Measurements from ENCODE around the gene IFT27.
"Not testable (repeated sequence)": the region's sequence is repeated elsewhere in the genome, so short reads cannot be mapped to it uniquely, and the experiment has no call there.

The IFT27 gene

DNA sequence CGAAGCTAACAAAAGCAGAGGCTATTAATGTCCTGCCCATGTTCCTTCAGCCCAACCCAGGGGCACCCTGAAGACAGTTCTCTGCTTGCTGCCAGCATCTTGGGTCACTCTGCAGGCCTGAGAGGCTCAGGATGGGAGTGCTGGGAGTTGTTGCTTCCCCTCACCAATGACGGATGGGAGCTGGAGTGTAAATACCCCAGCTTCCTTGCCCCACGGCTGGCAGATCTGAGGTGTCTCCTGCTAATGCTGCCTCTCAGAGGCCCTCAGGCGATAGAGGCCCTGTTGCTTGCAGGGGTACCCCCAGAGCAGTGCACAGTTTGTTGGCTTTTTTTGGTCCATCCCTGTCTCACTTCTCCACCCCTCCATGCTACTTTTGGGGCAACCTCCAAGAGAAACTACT lies 32.9 kb downstream of the IFT27 start:
- DNase-seq = no peak

DNA sequence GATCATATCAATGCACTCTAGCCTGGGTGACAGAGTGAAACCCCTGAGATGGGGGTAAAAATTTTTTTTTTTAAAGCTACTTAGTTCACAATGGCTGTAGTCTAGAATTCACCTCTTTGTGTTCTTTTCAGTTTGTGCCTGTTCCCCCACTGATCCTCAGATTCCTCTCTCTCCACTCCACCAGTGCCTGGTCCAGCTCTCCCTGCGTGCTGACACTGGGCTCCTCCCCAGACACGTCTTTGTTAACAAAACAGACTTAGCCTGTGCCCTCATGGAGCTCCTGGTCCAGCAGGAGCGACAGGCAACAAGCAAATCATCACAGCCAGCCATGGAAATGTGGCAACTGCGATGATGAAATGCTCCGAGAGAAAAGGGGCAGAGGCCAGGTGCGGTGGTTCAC lies 34.0 kb downstream of the IFT27 start:
- DNase-seq = no peak

DNA sequence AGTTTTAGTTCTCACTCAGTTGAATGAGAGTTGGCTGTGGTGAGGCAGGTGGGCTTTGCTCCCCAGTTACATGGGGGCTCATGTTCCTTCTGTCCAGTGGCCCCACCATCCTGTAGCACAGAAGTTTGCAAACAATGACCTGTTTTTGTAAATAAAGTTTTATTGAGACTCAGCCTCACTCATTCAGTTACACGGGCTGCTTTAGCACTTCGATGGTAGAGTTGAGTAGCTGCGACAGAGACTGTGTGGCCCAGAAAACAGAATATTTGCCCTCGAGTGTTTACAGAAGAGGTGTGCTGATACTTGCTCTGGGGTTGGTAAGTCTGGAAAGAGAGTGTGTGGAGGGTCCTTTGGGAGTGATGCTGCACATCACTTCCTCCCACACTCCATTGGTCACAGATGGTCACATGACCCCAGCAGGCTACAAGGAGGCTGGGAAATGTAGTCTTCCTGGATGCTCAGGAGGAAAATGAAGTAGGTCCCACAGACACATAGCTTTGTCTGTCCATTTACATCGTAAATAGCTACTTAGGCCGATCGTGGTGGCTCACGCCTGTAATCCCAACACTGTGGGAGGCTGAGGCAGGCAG lies 34.6 kb downstream of the IFT27 start:
- peak; percentile 9 for DNase-seq

DNA sequence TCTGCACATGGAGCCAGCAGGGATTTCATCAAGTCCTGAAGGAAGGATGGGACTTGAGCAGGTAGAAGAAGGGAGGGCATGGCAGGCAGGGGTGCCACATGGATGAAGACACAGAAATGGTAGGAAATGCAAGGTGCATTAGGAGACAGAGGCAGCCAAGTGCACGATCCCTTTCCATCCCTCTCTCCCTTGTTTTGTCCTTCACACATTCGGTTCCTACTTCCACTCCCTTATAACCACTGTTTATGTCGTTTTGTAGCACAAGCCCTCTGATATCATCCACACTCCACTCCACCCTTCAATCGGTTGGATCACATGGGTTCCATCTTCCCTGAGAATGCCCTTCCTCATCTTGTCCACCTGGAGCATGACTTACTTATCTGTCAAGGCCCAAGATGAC lies 35.2 kb downstream of the IFT27 start:
- no peak for DNase-seq

DNA sequence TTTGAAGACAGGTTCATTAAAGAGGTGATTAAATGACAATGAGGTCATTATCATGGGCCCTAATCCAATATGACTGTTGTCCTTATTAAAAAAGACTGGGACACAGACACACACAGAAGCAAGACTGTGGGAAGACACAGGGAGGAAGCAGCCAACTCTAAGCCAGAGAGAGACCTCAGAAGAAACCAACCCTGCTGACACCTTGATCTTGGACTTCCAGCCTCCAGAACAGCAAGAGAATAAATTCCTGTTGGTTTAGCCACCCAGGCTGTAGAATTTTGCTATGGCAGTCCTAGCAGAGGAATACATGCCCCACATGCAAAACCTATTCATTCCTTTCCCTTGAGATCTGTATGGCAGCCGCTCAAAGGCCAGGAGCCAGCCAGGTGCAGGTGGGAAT lies 36.7 kb downstream of the IFT27 start:
- DNase-seq = no peak

DNA sequence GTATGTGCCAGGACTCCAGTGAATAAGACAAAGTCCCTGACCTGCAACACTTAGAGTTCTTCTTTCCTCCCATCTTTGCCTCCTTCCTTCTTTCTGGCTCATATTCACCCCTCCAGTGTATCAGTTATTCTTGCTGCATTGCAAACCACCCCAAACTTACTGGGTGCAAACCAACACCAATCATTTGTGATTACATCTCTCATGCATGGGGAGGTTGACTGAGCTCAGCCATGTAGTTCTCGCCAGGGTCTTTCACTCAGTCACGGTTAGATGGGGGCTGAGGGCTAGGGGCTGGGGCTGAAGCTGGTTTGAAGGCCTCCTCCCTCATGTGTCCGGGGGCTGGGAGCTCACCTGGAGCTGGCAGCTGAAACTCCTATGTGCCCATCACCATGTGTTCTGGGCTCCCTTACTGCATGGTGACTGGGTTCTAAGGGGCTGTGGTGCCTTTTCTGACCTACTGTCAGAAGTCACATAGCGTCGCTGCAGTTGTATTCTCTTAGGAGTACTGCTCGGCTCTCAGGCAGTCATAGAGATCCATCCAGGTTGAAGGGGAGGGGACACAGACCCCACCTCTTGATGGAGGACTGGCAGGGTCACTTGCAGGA lies 37.4 kb downstream of the IFT27 start:
- no peak for DNase-seq

DNA sequence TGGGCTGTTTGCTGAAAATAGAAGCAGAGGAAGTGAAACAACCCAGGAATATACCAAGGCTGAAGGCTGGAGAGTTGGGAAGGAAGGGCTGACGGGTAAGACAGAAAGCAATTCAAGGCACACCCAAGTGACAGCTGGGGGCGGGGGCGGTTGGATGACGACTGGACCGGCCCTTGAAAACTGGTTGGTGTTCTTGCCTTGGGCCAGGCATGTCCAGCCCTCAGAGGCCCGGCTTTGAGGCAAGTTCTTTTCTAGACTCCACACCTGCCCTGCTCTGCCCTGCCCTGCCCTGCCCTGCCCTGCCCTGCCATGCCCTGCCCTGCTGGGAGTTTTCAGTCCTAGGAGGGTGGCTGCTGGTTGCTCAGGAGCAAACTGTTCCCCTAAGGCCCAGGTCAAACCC lies 38.1 kb downstream of the IFT27 start:
- DNase-seq = peak; percentile 94

DNA sequence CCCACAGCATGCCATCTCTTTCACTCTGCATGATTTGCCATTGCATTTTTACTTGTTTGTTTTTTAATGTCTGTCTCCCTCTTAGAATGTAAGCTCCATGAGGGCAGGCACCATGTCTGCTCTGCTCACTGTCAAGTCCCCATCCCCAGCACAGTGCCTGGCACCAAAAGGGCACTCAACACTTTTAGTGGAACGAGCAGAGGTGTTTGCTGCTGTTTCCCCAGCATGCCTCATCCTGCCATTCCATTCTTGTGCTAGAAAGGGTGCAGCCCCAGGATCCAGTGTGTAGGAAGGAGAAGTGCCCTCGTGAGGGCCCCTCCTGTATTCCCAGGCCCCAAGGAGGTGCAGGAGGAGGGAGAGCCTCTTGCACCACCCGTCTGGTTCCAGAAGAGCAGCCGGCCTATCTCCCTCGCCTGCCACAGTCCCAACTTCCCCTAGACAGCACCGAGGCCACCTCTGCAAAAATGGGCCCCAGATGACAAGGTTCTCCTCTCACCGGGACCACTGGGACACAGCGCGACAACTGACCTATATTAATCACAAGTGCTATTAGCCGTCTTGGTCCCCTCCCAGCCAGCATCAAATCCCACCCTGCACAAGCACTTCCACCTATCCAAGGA lies 39.1 kb downstream of the IFT27 start:
- peak; percentile 75 for DNase-seq

DNA sequence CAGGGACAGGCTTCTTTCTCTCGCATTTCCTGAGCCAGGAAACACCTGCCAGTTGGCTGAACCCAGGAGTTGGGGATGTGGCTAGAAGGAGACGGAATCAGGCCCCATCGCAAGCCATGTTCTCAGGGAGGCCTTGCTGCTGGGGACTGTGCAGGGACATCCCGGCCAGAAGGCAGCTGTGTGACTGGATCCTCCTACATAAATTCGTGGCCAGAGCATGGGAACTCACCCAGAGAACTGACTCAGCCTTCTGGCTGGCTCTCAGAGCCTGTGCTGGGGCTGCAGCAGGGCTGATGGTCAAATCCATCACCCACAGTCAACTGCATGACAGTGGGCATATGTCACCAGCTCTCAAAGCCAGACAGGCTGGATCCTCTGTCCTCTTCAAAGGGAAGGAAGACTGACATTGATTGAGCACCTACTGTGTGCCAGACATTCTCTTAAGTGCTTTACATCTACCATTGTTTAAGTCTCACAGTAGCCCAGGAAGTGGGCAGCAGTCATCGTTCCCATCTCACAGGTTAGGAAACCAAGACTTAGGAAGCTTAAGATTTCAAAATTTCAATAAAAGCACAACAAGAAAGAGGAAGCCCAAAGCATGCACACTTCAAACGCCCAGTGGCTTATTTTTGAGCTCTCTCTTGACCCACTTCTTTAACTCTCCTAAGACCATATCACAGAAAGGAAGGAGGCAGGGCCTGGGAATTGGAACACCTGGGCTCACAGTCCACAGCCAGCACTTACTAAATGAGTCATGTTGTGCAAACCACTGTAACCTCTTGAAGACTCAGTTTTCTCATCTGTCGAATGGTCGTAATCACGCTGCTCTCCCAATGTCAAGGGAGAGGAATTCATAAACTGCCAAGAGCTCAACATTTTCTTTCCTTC lies 41.5 kb downstream of the IFT27 start:
- DNase-seq = peak; percentile 95

DNA sequence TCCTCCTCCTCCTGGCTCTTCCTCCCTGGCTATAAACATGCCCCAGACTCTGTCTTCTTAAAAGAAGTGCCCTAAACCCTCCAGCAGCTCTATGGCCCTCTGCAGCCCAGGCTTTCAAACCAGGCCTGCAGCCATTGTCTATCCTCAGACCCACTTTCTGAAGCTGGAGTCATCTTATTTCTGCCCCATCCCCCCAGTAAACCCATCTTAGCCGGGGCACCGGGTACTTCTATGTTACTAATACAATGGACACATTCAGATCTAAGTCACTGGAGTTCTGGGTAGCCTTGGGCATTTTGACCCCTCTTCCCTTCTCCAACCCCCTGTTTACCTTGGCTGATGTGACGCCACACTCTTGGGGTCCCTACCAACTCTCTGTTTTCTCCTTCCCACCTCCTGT lies 42.6 kb downstream of the IFT27 start:
- DNase-seq = no peak

DNA sequence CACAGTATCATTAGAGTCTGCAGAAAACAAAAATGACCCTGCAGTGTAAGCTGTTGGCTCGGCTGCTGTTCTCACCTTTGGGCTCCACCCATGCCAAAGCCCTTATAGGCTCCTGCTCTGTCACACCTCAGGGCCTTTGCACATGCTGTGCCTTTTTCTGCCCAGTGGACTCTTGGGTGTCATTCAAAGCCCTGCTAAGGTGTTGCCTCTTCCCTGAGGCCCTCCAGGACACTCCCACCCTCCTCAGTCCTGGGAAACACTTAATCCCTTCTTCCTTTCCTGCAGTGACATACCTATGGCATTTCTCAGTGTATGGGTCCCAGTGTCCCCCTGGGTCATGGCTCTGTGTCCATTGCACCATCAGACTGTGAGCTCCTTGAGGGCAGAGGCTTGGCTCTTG lies 43.3 kb downstream of the IFT27 start:
- no peak for DNase-seq

DNA sequence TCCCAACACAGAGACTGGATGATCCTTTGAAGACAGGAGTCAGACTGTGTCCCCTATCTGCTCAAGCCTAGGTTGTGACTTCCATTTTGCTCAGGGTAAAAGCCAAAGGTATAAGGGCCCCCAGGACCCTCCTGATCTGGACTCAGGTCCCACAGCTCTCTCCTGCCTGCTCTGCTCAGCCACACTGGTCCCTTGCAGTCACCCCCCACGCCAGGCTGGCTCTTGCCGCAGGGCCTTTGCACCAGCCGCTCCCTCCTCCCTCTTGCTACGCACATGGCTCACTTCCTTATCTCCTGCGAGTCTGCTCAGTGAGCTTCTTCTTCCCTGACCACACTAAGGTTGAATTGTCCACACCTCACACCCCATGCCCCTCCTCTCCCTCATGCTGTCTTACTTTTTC lies 44.0 kb downstream of the IFT27 start:
- DNase-seq = peak; percentile 43

DNA sequence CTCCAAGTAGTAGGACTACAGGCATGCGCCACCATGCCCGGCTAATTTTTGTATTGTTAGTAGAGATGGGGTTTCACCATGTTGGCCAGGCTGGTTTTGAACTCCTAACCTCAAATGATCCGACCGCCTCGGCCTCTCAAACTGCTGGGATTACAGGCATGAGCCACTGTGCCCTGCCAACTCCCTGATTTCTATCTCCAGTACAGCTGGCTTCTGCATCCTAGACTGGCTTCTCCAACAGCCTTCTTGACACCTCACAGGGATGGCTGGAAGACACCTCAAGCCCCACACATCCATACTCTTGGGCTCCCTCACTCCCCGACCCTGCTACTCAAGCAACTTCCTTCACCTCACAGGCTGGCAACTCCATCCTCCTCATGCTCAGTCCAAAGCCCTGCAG lies 44.6 kb downstream of the IFT27 start:
- not testable (repeated sequence) for DNase-seq

DNA sequence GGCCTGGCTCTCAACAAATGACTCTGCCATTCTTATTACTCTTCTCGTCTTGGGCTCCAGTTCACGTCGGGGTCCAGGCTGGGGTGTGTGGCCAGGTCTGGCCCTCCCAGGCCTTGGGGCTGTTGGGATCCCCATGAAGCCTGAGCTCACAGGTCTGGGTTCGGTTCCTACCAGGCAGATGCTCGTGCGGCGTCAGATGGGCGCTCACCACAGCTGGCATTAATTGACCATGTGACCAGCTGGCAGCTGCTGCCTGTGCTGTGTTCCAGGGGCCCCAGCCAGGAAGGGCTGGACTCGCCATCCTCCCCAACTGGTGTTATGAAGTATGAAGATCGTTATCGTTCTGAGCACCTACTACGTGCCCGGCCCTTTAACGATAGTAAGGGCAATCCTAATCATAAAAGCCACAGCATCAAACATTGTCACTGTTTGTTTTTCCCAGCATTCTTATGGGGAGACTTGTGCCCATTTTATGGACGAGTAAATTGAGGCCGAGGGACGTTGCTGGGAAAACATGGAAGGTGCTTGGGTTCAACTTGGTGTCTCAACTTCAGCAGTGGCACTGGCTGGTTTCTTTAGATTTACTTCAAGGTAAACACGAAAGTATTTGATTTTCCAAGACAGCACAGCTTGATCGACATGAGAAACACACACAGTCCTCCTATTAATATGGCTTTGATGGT lies 45.6 kb downstream of the IFT27 start:
- no peak for DNase-seq

DNA sequence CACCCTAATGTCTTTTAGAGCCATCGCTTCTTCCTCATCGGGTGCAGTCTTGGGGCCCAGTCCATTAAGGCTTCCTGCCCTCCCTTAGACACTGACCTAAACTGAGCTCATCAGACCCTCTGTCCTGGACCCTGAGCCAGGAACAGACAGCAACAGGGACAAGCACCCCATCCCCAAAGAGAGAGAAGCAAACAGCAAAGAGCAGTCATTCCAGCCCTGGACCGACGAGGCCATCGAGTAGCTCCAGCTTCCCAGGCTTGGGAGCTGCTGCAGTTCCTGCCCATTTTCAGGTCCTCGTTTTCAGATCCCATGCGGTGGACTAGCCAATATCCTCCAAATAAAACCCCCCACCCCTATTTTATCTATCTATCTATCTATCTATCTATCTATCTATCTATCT lies 46.6 kb downstream of the IFT27 start:
- DNase-seq = no peak

DNA sequence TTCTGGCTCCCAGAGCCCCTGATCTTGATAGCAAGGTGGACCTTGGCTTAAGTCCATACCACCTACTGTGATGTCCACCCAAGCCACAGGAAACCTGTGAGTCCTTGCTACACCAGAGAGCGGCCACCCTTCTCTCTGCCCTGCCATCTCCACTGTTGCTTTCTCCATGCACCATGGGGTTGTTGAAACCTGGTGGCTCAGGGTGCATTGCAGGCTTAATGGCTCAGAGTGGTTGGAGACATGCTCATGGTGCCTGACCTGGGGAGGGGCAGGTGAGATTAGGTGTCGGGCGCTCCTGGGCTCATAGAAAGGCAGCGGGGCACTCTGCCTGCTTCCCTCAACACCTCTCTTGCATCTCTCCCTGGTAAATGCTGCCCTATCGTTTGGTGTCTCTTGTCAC lies 47.4 kb downstream of the IFT27 start:
- DNase-seq = no peak

DNA sequence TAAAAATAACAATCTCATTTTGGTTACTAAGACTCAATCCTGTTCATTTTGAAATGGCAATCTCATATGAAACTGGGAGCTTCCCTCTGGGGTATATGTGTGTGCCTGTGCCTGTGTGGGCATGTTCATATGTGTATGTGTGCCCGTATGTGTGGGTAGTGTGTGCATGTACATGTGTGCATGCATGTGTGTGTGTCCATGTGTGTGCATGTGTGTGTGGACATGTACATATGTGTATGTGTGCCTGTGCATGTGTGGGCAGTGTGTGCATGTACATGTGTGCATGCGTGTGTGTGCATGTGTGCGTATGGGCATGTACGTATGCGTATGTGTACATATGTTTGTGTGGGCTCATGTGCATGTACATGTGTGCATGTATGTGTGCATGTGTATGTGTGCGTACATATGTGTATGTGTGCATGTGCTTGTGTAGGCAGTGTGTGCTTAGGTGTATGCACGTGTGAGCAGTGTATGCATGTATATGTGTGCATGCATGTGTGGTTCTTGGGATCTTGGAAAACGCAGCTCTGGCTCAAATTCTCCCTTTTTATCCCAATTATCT lies 47.9 kb downstream of the IFT27 start:
- DNase-seq = no peak

DNA sequence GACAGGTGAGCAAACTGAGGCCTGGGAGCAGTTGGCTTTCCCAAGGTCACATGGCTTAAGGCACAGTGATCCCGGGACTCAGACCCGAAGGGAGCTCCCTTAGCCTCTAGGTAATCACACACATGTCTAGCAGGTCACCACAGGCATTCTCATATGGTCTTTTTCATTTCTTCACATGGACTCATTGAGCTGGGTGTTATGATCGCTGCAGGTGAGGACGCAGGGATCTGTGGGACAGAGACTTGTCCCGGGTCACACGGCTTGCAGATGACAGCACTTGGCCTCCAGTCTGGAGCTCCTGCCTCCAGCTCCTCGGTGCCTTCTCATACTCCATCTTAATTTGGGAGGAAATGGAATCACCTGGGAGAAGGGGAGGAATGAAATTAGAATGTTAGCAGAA lies 48.8 kb downstream of the IFT27 start:
- no peak for DNase-seq

DNA sequence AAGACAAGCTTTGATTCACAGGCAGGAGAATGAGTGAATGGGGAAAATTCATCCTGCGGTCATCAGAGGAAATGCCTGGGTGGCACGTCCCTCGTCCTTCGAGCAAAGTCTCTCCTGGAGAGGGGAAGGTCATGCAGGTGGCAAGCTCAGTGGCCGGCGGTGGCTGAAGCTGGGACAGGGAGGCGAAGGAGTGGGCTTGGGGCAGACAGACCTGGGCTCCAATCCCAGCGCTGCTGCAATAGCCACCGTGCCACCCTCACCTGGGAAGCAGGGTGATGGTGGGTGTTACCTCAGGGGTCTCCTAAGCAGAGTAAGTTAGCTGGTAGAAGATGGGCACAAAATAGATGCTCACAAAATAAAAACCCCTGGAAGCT lies 49.9 kb downstream of the IFT27 start:
- DNase-seq = no peak

DNA sequence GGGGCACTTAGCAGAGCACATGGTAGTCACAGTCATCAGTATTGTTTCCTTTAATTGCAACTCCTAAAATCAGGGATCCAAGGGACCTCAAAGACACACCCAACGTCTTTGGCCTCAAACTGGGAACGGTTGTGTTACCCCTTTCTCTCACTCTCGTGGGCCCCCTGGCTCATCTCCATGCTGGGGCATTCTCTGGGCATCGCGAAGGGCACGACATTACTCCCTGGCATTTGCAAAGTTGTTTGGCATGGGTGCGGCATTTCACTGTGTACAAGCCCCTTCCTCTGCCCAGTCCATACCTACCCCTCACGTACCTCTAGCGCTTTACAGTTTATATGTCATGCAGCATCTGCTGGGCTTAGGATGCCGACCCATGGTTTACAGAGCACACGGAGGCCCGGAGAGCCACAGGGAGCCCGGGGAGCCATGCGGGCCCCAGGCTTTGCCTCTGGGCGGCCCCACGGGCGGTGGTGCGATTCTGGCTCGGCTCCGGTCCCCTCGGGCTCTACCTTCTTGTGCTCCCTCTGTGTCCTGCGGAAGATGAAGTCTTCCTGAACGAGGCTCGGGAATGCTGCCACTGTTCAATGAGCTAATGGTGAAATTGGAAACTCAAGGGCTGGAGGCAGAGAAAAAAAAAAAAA lies 50.4 kb downstream of the IFT27 start:
- no peak for DNase-seq

DNA sequence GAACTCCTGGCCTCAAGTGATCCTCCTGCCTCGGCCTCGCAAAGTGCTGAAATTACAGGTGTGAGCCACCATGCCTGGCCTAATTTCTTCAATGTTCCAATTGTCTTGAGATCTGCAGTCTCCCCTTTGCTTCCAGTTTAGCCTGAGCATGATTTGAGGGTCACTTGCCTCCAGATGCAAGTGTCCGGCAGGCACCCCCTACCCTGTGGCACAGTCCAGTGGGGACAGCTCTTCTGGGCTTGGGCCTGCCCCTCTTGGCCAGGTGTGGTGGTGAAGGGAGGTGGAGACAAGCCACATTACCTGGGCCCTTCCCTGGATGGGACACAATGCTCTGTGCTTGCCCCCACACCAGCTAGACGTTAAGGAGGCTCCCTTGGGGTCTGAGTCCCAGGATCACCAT lies 51.1 kb downstream of the IFT27 start:
- DNase-seq = no peak

DNA sequence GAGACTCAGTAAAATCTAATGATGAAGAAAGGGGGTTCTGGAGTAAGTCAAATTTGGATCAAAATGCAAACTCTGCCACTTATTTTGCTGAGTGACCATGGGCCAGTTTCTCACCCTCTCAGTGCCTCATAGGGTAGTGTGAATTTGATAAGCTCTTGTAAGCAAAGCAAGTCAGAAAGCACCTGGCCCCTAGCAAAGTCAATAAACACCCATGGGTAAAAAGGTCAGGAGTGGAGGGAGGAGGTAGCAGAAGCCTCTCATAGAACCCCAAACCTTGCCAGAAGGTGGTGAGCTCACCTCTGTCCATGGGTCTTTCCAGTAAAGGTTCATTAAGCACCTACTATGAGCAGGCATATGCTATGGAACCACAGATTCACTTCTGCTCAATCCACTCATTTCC lies 53.9 kb downstream of the IFT27 start:
- no peak for DNase-seq

DNA sequence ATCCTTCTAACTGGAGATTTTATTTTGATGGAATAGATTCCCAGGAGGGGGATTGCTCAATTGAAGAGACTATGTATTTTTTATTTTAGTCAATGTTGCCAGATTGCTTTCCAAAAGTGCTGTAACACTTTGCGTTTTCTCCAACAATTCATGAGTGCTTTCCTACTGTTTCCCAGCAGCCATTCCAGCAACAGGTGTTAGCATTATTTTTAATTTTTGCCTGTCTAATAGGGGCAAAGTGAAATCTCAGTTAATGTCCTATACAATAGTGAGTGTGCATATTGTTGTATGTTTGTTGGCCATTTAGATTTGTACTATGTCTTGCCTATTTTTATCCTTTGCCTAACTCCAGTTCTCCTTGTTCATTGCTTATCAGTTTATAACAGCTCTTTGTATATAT lies 60.3 kb downstream of the IFT27 start:
- no peak for DNase-seq

Measured in inflammatory macrophage treated with lipopolysaccharide for 4 hours (primary cell).